H9 (cell line): ENCODE results near the gene MSANTD1. TPM values are rescaled to one million over a fixed set of nuclear protein-coding genes. Genes with fewer than 3 reads are reported as not detected.

Source experiments
- DNase-seq: peaks from one replicate; pipeline ENCODE4 v3.0.0-alpha.2; 2017
- H2AFZ ChIP-seq: one replicate; pipeline ENCODE4 v1.6.1; 2013; ENCODE audit warnings: mild to moderate bottlenecking, low read length, control low read depth, moderate library complexity
- H2AK5ac ChIP-seq: 2 replicates; pipeline ENCODE4 v1.6.1; 2013; ENCODE audit warnings: low read length, control low read depth, mixed read lengths; ENCODE audit not compliant: insufficient read length
- H2BK120ac ChIP-seq: one replicate; pipeline ENCODE4 v1.6.1; 2013; ENCODE audit warnings: low read depth, mild to moderate bottlenecking, low read length, control low read depth, inconsistent platforms; ENCODE audit not compliant: poor library complexity, severe bottlenecking
- H2BK12ac ChIP-seq: 2 replicates; pipeline ENCODE4 v1.6.1; 2013; ENCODE audit warnings: low read length, control low read depth, mixed read lengths, low read depth; ENCODE audit not compliant: insufficient read length
- H2BK15ac ChIP-seq: 2 replicates; pipeline ENCODE4 v1.6.1; 2013; ENCODE audit warnings: low read depth, low read length, control low read depth
- H2BK20ac ChIP-seq: one replicate; pipeline ENCODE4 v1.6.1; 2013; ENCODE audit warnings: low read depth, mild to moderate bottlenecking, low read length, control low read depth, inconsistent platforms; ENCODE audit not compliant: poor library complexity, severe bottlenecking
- H2BK5ac ChIP-seq: 2 replicates; pipeline ENCODE4 v1.6.1; 2013; ENCODE audit warnings: low read length, control low read depth, mixed read lengths; ENCODE audit not compliant: insufficient read length
- H3K14ac ChIP-seq: 2 replicates; pipeline ENCODE4 v1.6.1; 2013; ENCODE audit warnings: low read length, control low read depth; ENCODE audit not compliant: insufficient read depth
- H3K18ac ChIP-seq: 2 replicates; pipeline ENCODE4 v1.6.1; 2013; ENCODE audit warnings: low read depth, mild to moderate bottlenecking, mixed read lengths, low read length, control low read depth; ENCODE audit not compliant: insufficient read length
- H3K23ac ChIP-seq: 2 replicates; pipeline ENCODE4 v1.6.1; 2013; ENCODE audit warnings: low read length, control low read depth, mixed read lengths, low read depth; ENCODE audit not compliant: insufficient read length
- H3K23me2 ChIP-seq: 2 replicates; pipeline ENCODE4 v1.6.1; 2013; ENCODE audit warnings: low read depth, mild to moderate bottlenecking, mixed read lengths, low read length, control low read depth; ENCODE audit not compliant: insufficient read length, poor library complexity, severe bottlenecking
- H3K27ac ChIP-seq: 2 replicates; pipeline ENCODE4 v1.5.1; 2013; ENCODE audit warnings: low read length, control low read depth, mixed read lengths, low read depth; ENCODE audit not compliant: insufficient read length
- H3K27me3 ChIP-seq: 2 replicates; pipeline ENCODE4 v1.6.1; 2013; ENCODE audit warnings: low read length, control low read depth, inconsistent platforms; ENCODE audit not compliant: insufficient read depth
- H3K4ac ChIP-seq: 2 replicates; pipeline ENCODE4 v1.6.1; 2013; ENCODE audit warnings: low read depth, mild to moderate bottlenecking, control low read depth, inconsistent platforms, low read length, moderate library complexity
- H3K4me1 ChIP-seq: 2 replicates; pipeline ENCODE4 v1.6.1; 2013; ENCODE audit warnings: low read length, control low read depth, inconsistent platforms; ENCODE audit not compliant: insufficient read depth
- H3K4me2 ChIP-seq: 2 replicates; pipeline ENCODE4 v1.6.1; 2013; ENCODE audit warnings: low read length, control low read depth, mixed read lengths; ENCODE audit not compliant: insufficient read length, insufficient read depth
- H3K56ac ChIP-seq: 2 replicates; pipeline ENCODE4 v1.6.1; 2013; ENCODE audit warnings: low read depth, mild to moderate bottlenecking, mixed read lengths, low read length, control low read depth; ENCODE audit not compliant: insufficient read length
- H3K79me1 ChIP-seq: 2 replicates; pipeline ENCODE4 v1.6.1; 2013; ENCODE audit warnings: low read depth, mild to moderate bottlenecking, moderate library complexity, low read length, control low read depth, inconsistent platforms; ENCODE audit not compliant: insufficient read depth, poor library complexity, severe bottlenecking
- H3K79me2 ChIP-seq: 2 replicates; pipeline ENCODE4 v1.6.1; 2013; ENCODE audit warnings: low read length, control low read depth, inconsistent platforms; ENCODE audit not compliant: insufficient read depth
- H3K9ac ChIP-seq: 2 replicates; pipeline ENCODE4 v1.6.1; 2013; ENCODE audit warnings: low read length, control low read depth, mixed read lengths; ENCODE audit not compliant: insufficient read length; ENCODE audit errors: extremely low read depth
- H3K9me3 ChIP-seq: one replicate; pipeline ENCODE4 v1.6.1; 2013; ENCODE audit warnings: low read depth, low read length, inconsistent platforms; ENCODE audit not compliant: control insufficient read depth
- H3T11ph ChIP-seq: one replicate; pipeline ENCODE4 v1.6.1; 2013; ENCODE audit warnings: mild to moderate bottlenecking, low read length, control low read depth, inconsistent platforms
- H4K20me1 ChIP-seq: one replicate; pipeline ENCODE4 v1.6.1; 2013; ENCODE audit not compliant: control insufficient read depth, insufficient read length, insufficient read depth
- H4K5ac ChIP-seq: 2 replicates; pipeline ENCODE4 v1.6.1; 2013; ENCODE audit warnings: low read depth, mild to moderate bottlenecking, mixed read lengths, low read length, control low read depth; ENCODE audit not compliant: insufficient read length
- H4K8ac ChIP-seq: replicated peaks from 2 replicates; pipeline ENCODE4 v1.6.1; 2013; ENCODE audit warnings: low read length, control low read depth, mixed read lengths, low read depth; ENCODE audit not compliant: insufficient read length
- H4K91ac ChIP-seq: 2 replicates; pipeline ENCODE4 v1.6.1; 2013; ENCODE audit warnings: low read depth, mild to moderate bottlenecking, moderate library complexity, mixed read lengths, low read length, control low read depth; ENCODE audit not compliant: insufficient read length
- H3K27ac Mint-ChIP-seq, 3 experiments: 2 replicates in 2 of 3; 3 replicates in 1 of 3; pipeline ENCODE4 v1.8.0; 2020 to 2021; ENCODE audit warnings: mixed read lengths in 3 of 3, mild to moderate bottlenecking in 1 of 3, moderate library complexity in 1 of 3
- H3K27me3 Mint-ChIP-seq: 2 replicates; pipeline ENCODE4 v1.8.0; 2021; ENCODE audit warnings: low read depth, mild to moderate bottlenecking, moderate library complexity, mixed read lengths
- H3K36me3 Mint-ChIP-seq, 3 experiments: 2 replicates in 2 of 3; 3 replicates in 1 of 3; pipeline ENCODE4 v1.8.0; 2020 to 2021; ENCODE audit warnings: low read depth in 3 of 3, mixed read lengths in 3 of 3; ENCODE audit not compliant: insufficient read depth in 1 of 3
- H3K4me1 Mint-ChIP-seq, 2 experiments: 2 replicates each; pipeline ENCODE4 v1.8.0; 2020; ENCODE audit warnings: mixed read lengths in 2 of 2
- H3K4me3 Mint-ChIP-seq, 2 experiments: 2 replicates in 1 of 2; 3 replicates in 1 of 2; pipeline ENCODE4 v1.8.0; 2020 to 2021; ENCODE audit warnings: mild to moderate bottlenecking in 2 of 2, mixed read lengths in 2 of 2, moderate library complexity in 1 of 2
- H3K9me3 Mint-ChIP-seq, 2 experiments: 2 replicates in 1 of 2; 3 replicates in 1 of 2; pipeline ENCODE4 v1.8.0; 2020; ENCODE audit warnings: mild to moderate bottlenecking in 2 of 2, mixed read lengths in 2 of 2, moderate library complexity in 1 of 2
- WGBS: extraction: QIAGEN DNeasy Blood & Tissue Kit; methylation state at CpG from one replicate; pipeline ENCODE4 v1.1.7; 2013; ENCODE audit warnings: missing lambda C conversion rate, low lambda C conversion rate, mixed read lengths; ENCODE audit not compliant: insufficient read length; ENCODE audit errors: extremely low coverage; 5-methylcytosine and 5-hydroxymethylcytosine counted together
- long read RNA-seq: library from polyadenylated mRNA; unstranded; transcript quantifications from one replicate; pipeline ENCODE4 v2.0.0, GENCODE V29; 2020
- total RNA-seq: library from RNA; stranded (reverse); gene quantifications from 2 replicates; pipeline ENCODE4 v1.2.1, GENCODE V29; 2021
- TF ChIP-seq, protein P1 (sequence below): fragments of 200-600 bp; sonication (generic); conservative IDR thresholded peaks from 3 replicates; pipeline ENCODE4 v1.8.0; 2021; ENCODE audit warnings: antibody characterized with exemption, mild to moderate bottlenecking

The MSANTD1 gene
- total RNA-seq: 0.83 and 0.86 TPM in 2 replicates
- long read RNA-seq: 0 reads

- no peaks in the 10 kb centered on the region for H3K36me3 Mint-ChIP-seq
- Histone ChIP-seq H2BK120ac (no peak within 1 kb of the TSS), H4K91ac (peak within 1 kb of the TSS; percentile 25), H3K27ac (no peak within 1 kb of the TSS), H3K4me2 (no peak within 1 kb of the TSS), H2BK20ac (no peak within 1 kb of the TSS), H3K27me3 (no peaks in the 10 kb centered on the region), H2AFZ (no peak within 1 kb of the TSS), H4K5ac (no peak within 1 kb of the TSS), H3K4me1 (no peaks in the 10 kb centered on the region; the same call in 1 of the 2 replicates), H3K79me1 (no peaks in the 10 kb centered on the region), H3K14ac (no peak within 1 kb of the TSS; the same call in 1 of the 2 replicates), H3T11ph (no peak within 1 kb of the TSS), H3K23me2 (no peaks in the 10 kb centered on the region), H3K79me2 (no peaks in the 10 kb centered on the region), H2AK5ac (no peak within 1 kb of the TSS), H2BK5ac (no peak within 1 kb of the TSS), H3K4ac (no peak within 1 kb of the TSS; the same call in 1 of the 2 replicates), H3K18ac (no peak within 1 kb of the TSS), H3K56ac (no peak within 1 kb of the TSS), H3K9ac (no peak within 1 kb of the TSS), H3K9me3 (no peaks in the 10 kb centered on the region), H3K23ac (no peak within 1 kb of the TSS), H2BK15ac (no peak within 1 kb of the TSS), H4K8ac (no peak within 1 kb of the TSS), H4K20me1 (peaks cover 4% of the 10 kb centered on the region), H2BK12ac (no peak within 1 kb of the TSS)
- TF ChIP-seq, protein P1, sequence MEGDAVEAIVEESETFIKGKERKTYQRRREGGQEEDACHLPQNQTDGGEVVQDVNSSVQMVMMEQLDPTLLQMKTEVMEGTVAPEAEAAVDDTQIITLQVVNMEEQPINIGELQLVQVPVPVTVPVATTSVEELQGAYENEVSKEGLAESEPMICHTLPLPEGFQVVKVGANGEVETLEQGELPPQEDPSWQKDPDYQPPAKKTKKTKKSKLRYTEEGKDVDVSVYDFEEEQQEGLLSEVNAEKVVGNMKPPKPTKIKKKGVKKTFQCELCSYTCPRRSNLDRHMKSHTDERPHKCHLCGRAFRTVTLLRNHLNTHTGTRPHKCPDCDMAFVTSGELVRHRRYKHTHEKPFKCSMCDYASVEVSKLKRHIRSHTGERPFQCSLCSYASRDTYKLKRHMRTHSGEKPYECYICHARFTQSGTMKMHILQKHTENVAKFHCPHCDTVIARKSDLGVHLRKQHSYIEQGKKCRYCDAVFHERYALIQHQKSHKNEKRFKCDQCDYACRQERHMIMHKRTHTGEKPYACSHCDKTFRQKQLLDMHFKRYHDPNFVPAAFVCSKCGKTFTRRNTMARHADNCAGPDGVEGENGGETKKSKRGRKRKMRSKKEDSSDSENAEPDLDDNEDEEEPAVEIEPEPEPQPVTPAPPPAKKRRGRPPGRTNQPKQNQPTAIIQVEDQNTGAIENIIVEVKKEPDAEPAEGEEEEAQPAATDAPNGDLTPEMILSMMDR: no peak
- no peaks in the 10 kb centered on the region for H3K9me3 Mint-ChIP-seq
- H3K4me3 Mint-ChIP-seq: no peak within 1 kb of the TSS
- DNase-seq: no peak
- no peaks in the 10 kb centered on the region; the same call in 1 of the 2 replicates for H3K27me3 Mint-ChIP-seq
- H3K4me1 Mint-ChIP-seq: peaks cover 4 to 13% of the 10 kb centered on the region in 2 experiments
- no peak within 1 kb of the TSS for H3K27ac Mint-ChIP-seq
- whole genome bisulfite sequencing: no CpG with 5 or more reads among the region's 72 CpGs
Measured at GRCh38 chr4:3248811-3249661, at the start of gene MSANTD1. TSS of gene MSANTD1 (plus strand) at chr4:3249159. CDS start at chr4:3249223, 64 bp downstream.
